ENCODE measurements around the gene USB1.

Gene USB1

GRCh38 chr16:58012481-58012880 is 11.3 kb downstream of the USB1 start:
- H3K27ac Mint-ChIP-seq = no peak overlapping the region
- DNase-seq (no peak), ATAC-seq (no peak)
- H3K27me3 Mint-ChIP-seq = no peaks in the 10 kb centered on the region
- H3K9me3 Mint-ChIP-seq = no peaks in the 10 kb centered on the region
- peaks cover 16% of the 10 kb centered on the region for H3K36me3 Mint-ChIP-seq (ENCODE audit: low read depth)
- no peaks in the 10 kb centered on the region for H3K4me1 Mint-ChIP-seq
- no peak overlapping the region for H3K4me3 Mint-ChIP-seq

- Mint-ChIP-seq H3K36me3 (ENCODE audit: low read depth) (peaks cover 14% of the 10 kb centered on the region), H3K4me3 (no peak overlapping the region), H3K27me3 (no peaks in the 10 kb centered on the region), H3K9me3 (no peaks in the 10 kb centered on the region), H3K4me1 (no peaks in the 10 kb centered on the region), H3K27ac (no peak overlapping the region)
- ATAC-seq (no peak), DNase-seq (no peak)
These were observed 12.2 kb downstream of the USB1 start for GRCh38 chr16:58013201-58013956.

GRCh38 chr16:58016840-58017446 is 15.7 kb downstream of the USB1 start:
- Mint-ChIP-seq H3K36me3 (ENCODE audit: low read depth) (no peaks in the 10 kb centered on the region), H3K4me1 (peaks cover 7% of the 10 kb centered on the region), H3K27ac (no peak overlapping the region), H3K9me3 (no peaks in the 10 kb centered on the region), H3K4me3 (no peak overlapping the region), H3K27me3 (no peaks in the 10 kb centered on the region)
- ATAC-seq = no peak
- DNase-seq = no peak

- H3K27ac Mint-ChIP-seq = no peak overlapping the region
- H3K4me3 Mint-ChIP-seq = no peak overlapping the region
- ATAC-seq = no peak
- H3K36me3 Mint-ChIP-seq (ENCODE audit: low read depth) = no peaks in the 10 kb centered on the region
- peaks cover 7% of the 10 kb centered on the region for H3K4me1 Mint-ChIP-seq
- no peaks in the 10 kb centered on the region for H3K9me3 Mint-ChIP-seq
- DNase-seq = no peak
- no peaks in the 10 kb centered on the region for H3K27me3 Mint-ChIP-seq
These were observed 17.6 kb downstream of the USB1 start for GRCh38 chr16:58018803-58019202.

- Mint-ChIP-seq H3K27me3 (peaks cover 4% of the 10 kb centered on the region), H3K36me3 (ENCODE audit: low read depth) (no peaks in the 10 kb centered on the region), H3K9me3 (no peaks in the 10 kb centered on the region), H3K4me3 (no peak overlapping the region), H3K27ac (no peak overlapping the region), H3K4me1 (peaks cover 13% of the 10 kb centered on the region)
- no peak for ATAC-seq
- DNase-seq = no peak
These were observed 18.8 kb downstream of the USB1 start for GRCh38 chr16:58019866-58020538.

GRCh38 chr16:58020628-58021521 is 19.7 kb downstream of the USB1 start:
- ATAC-seq = no peak
- Mint-ChIP-seq H3K36me3 (ENCODE audit: low read depth) (no peaks in the 10 kb centered on the region), H3K4me3 (no peak overlapping the region), H3K4me1 (peaks cover 15% of the 10 kb centered on the region), H3K9me3 (no peaks in the 10 kb centered on the region), H3K27me3 (peaks cover 5% of the 10 kb centered on the region), H3K27ac (no peak overlapping the region)
- peak; percentile 67 for DNase-seq

GRCh38 chr16:58021661-58022551 is 20.7 kb downstream of the USB1 start:
- Mint-ChIP-seq H3K4me1 (peaks cover 15% of the 10 kb centered on the region), H3K9me3 (no peaks in the 10 kb centered on the region), H3K4me3 (no peak overlapping the region), H3K27ac (no peak overlapping the region), H3K36me3 (ENCODE audit: low read depth) (no peaks in the 10 kb centered on the region), H3K27me3 (peaks cover 5% of the 10 kb centered on the region)
- DNase-seq (no peak), ATAC-seq (no peak)

GRCh38 chr16:58022601-58023371 is 21.6 kb downstream of the USB1 start:
- Mint-ChIP-seq H3K4me1 (peaks cover 15% of the 10 kb centered on the region), H3K27me3 (peaks cover 5% of the 10 kb centered on the region), H3K27ac (no peak overlapping the region), H3K9me3 (no peaks in the 10 kb centered on the region), H3K36me3 (ENCODE audit: low read depth) (no peaks in the 10 kb centered on the region), H3K4me3 (no peak overlapping the region)
- ATAC-seq (no peak), DNase-seq (no peak)

- peaks cover 9% of the 10 kb centered on the region for H3K27me3 Mint-ChIP-seq
- H3K4me1 Mint-ChIP-seq = peaks cover 15% of the 10 kb centered on the region
- DNase-seq (peak; percentile 15), ATAC-seq (no peak)
- peak overlapping the region; percentile 75 for H3K4me3 Mint-ChIP-seq
- no peaks in the 10 kb centered on the region for H3K36me3 Mint-ChIP-seq (ENCODE audit: low read depth)
- no peaks in the 10 kb centered on the region for H3K9me3 Mint-ChIP-seq
- H3K27ac Mint-ChIP-seq = peak overlapping the region; percentile 46
These were observed 23.5 kb downstream of the USB1 start for GRCh38 chr16:58024486-58025350.

- ATAC-seq (peak; percentile 70), DNase-seq (peak; percentile 61)
- H3K4me1 Mint-ChIP-seq = peaks cover 11% of the 10 kb centered on the region
- H3K9me3 Mint-ChIP-seq = no peaks in the 10 kb centered on the region
- peak within 1 kb of the TSS; percentile 75 for H3K4me3 Mint-ChIP-seq
- H3K36me3 Mint-ChIP-seq (ENCODE audit: low read depth) = no peaks in the 10 kb centered on the region
- peaks cover 9% of the 10 kb centered on the region for H3K27me3 Mint-ChIP-seq
- H3K27ac Mint-ChIP-seq = peak within 1 kb of the TSS; percentile 46
These were observed 24.3 kb downstream of the USB1 start, which contains the start of gene MMP15 for GRCh38 chr16:58025351-58026138. Gene MMP15 (plus strand): TSS chr16:58025754. CDS start chr16:58026351, 597 bp downstream.

- ATAC-seq (no peak), DNase-seq (peak; percentile 13)
- Mint-ChIP-seq H3K4me1 (peaks cover 8% of the 10 kb centered on the region), H3K27me3 (peaks cover 9% of the 10 kb centered on the region), H3K27ac (no peak overlapping the region), H3K9me3 (no peaks in the 10 kb centered on the region), H3K36me3 (ENCODE audit: low read depth) (no peaks in the 10 kb centered on the region), H3K4me3 (peak overlapping the region; percentile 38)
These were observed 25.0 kb downstream of the USB1 start for GRCh38 chr16:58026139-58026704.
